ENCODE measurements around the gene TCP11L1. TPM values are rescaled to one million over a fixed set of nuclear protein-coding genes. Genes with fewer than 3 reads are reported as not detected.
"Not testable (repeated sequence)": the region's sequence is repeated elsewhere in the genome, so short reads cannot be mapped to it uniquely, and the experiment has no call there.

The TCP11L1 gene
- total and polyA plus RNA-seq, 4 donors = 2.9 to 11.7 (median 6.9) TPM

- TF ChIP-seq REST (IDR thresholded peaks at IDR 0.05) = no peak
- no peak for TF ChIP-seq JUND (IDR thresholded peaks at IDR 0.05)
Measured at GRCh38 chr11:33028537-33028914, 10.8 kb upstream of the TCP11L1 start (continued).

- H3K9me3 ChIP-seq (ENCODE audit: control insufficient read depth in 4 of 4, low read length in 3 of 4); H3K4me3 ChIP-seq (ENCODE audit: low read depth in 1 of 3, low read length in 3 of 3); H3K27me3 ChIP-seq (ENCODE audit: control insufficient read depth in 4 of 4, insufficient read depth in 4 of 4, low read length in 3 of 4); DNase-seq (ENCODE audit: low spot score); H3K27ac ChIP-seq (ENCODE audit: low read depth in 1 of 2, low read length in 2 of 2); H3K9ac ChIP-seq (ENCODE audit: low read depth in 1 of 2, low read length in 2 of 2): not testable (repeated sequence)
- WGBS = 96% methylated on average over 6 of the region's 6 CpGs
- peaks cover 3 to 45% (median 31%) of the 10 kb centered on the region in 4 donors for H3K36me3 ChIP-seq (ENCODE audit: control insufficient read depth in 4 of 4, insufficient read depth in 3 of 4, low read depth in 1 of 4, low read length in 3 of 4)
- H3K4me1 ChIP-seq (ENCODE audit: control insufficient read depth in 4 of 4, insufficient read depth in 4 of 4, low read length in 3 of 4) = peaks cover 0 to 15% (median 6%) of the 10 kb centered on the region in 4 donors
Measured at GRCh38 chr11:33029218-33029617, 10.2 kb upstream of the TCP11L1 start.

GRCh38 chr11:33033493-33033892 lies 5.9 kb upstream of the TCP11L1 start:
- Histone ChIP-seq H3K27me3 (ENCODE audit: control insufficient read depth in 4 of 4, insufficient read depth in 4 of 4, low read length in 3 of 4) (no peaks in the 10 kb centered on the region), H3K27ac (ENCODE audit: low read depth in 1 of 2, low read length in 2 of 2) (no peak overlapping the region), H3K4me3 (ENCODE audit: low read depth in 1 of 3, low read length in 3 of 3) (no peak overlapping the region), H3K9ac (ENCODE audit: low read depth in 1 of 2, low read length in 2 of 2) (no peak overlapping the region), H3K9me3 (ENCODE audit: control insufficient read depth in 4 of 4, low read length in 3 of 4) (no peaks in the 10 kb centered on the region), H3K36me3 (ENCODE audit: control insufficient read depth in 4 of 4, insufficient read depth in 3 of 4, low read depth in 1 of 4, low read length in 3 of 4) (peaks cover 2 to 25% (median 20%) of the 10 kb centered on the region in 4 donors), H3K4me1 (ENCODE audit: control insufficient read depth in 4 of 4, insufficient read depth in 4 of 4, low read length in 3 of 4) (peaks cover 3 to 10% (median 9%) of the 10 kb centered on the region in 4 donors)
- TF ChIP-seq GABPA (IDR thresholded peaks at IDR 0.05 in 1 of 2, conservative IDR thresholded peaks at IDR 0.05 in 1 of 2) (no peak), ATF3 (IDR thresholded peaks at IDR 0.05) (no peak), EGR1 (IDR thresholded peaks at IDR 0.05; ENCODE audit: low read depth in 2 of 2) (no peak), MAX (IDR thresholded peaks at IDR 0.05) (no peak), HNF4A (conservative IDR thresholded peaks at IDR 0.05) (no peak), FOXA2 (IDR thresholded peaks at IDR 0.05) (no peak), RXRA (IDR thresholded peaks at IDR 0.05) (no peak)
- no peak for DNase-seq (ENCODE audit: low spot score)
- 68% methylated on average over 4 of the region's 4 CpGs for WGBS

- Histone ChIP-seq H3K27me3 (ENCODE audit: control insufficient read depth in 4 of 4, insufficient read depth in 4 of 4, low read length in 3 of 4) (no peaks in the 10 kb centered on the region), H3K4me3 (ENCODE audit: low read depth in 1 of 3, low read length in 3 of 3) (no peak overlapping the region), H3K9ac (ENCODE audit: low read depth in 1 of 2, low read length in 2 of 2) (peak overlapping the region in 1 of 2 donors; percentile 21), H3K36me3 (ENCODE audit: control insufficient read depth in 4 of 4, insufficient read depth in 3 of 4, low read depth in 1 of 4, low read length in 3 of 4) (peaks cover 2 to 21% (median 18%) of the 10 kb centered on the region in 4 donors), H3K27ac (ENCODE audit: low read depth in 1 of 2, low read length in 2 of 2) (peak overlapping the region; percentile 41 to 53), H3K9me3 (ENCODE audit: control insufficient read depth in 4 of 4, low read length in 3 of 4) (no peaks in the 10 kb centered on the region), H3K4me1 (ENCODE audit: control insufficient read depth in 4 of 4, insufficient read depth in 4 of 4, low read length in 3 of 4) (peaks cover 3 to 11% (median 9%) of the 10 kb centered on the region in 4 donors)
- TF ChIP-seq HNF4G (IDR thresholded peaks at IDR 0.05) (no peak), RAD21 (IDR thresholded peaks at IDR 0.05) (peak in 1 of 2 donors; percentile 21), REST (IDR thresholded peaks at IDR 0.05) (no peak), HNF4A (conservative IDR thresholded peaks at IDR 0.05) (peak; percentile 52 to 69), SP1 (IDR thresholded peaks at IDR 0.05) (peak; percentile 28), YY1 (IDR thresholded peaks at IDR 0.05) (peak; percentile 32), TAF1 (conservative IDR thresholded peaks at IDR 0.05) (no peak), FOXA2 (IDR thresholded peaks at IDR 0.05) (no peak), JUND (IDR thresholded peaks at IDR 0.05) (peak in 1 of 2 donors; percentile 13), RXRA (IDR thresholded peaks at IDR 0.05) (peak; percentile 45 to 56)
- DNase-seq (ENCODE audit: low spot score) = no peak
- 27% methylated on average over 1 of the region's 1 CpG for WGBS
Measured at GRCh38 chr11:33035011-33035410, 4.4 kb upstream of the TCP11L1 start.

Data from liver (tissue), 9 donors.